Trophoblast cell (in vitro differentiated cells and primary cell): ENCODE data around the gene EPB41L2.

Experiments
- DNase-seq, 2 donors: peaks; one replicate each; pipeline ENCODE4 v3.0.0-alpha.2; 2016
- H2AFZ ChIP-seq: 2 replicates; pipeline ENCODE4 v1.6.1; 2013; ENCODE audit warnings: low read length, moderate library complexity, mild to moderate bottlenecking; ENCODE audit not compliant: insufficient read depth, poor library complexity
- H2AK5ac ChIP-seq: 2 replicates; pipeline ENCODE4 v1.6.1; 2013; ENCODE audit warnings: mild to moderate bottlenecking, low read length
- H2BK120ac ChIP-seq: 2 replicates; pipeline ENCODE4 v1.6.1; 2013; ENCODE audit warnings: low read length, mild to moderate bottlenecking, moderate library complexity; ENCODE audit not compliant: insufficient read depth, poor library complexity
- H2BK12ac ChIP-seq: 2 replicates; pipeline ENCODE4 v1.6.1; 2013; ENCODE audit warnings: mild to moderate bottlenecking, low read length, moderate library complexity
- H2BK5ac ChIP-seq: 2 replicates; pipeline ENCODE4 v1.6.1; 2013; ENCODE audit warnings: low read length, low read depth, moderate library complexity, mild to moderate bottlenecking; ENCODE audit not compliant: poor library complexity
- H3K14ac ChIP-seq: 2 replicates; pipeline ENCODE4 v1.6.1; 2013; ENCODE audit warnings: mild to moderate bottlenecking, low read length
- H3K18ac ChIP-seq: 2 replicates; pipeline ENCODE4 v1.6.1; 2013; ENCODE audit warnings: mild to moderate bottlenecking, low read length
- H3K23ac ChIP-seq: 2 replicates; pipeline ENCODE4 v1.6.1; 2013; ENCODE audit warnings: low read length
- H3K27ac ChIP-seq: 2 replicates; pipeline ENCODE4 v1.5.1; 2013; ENCODE audit warnings: low read depth, mild to moderate bottlenecking, inconsistent platforms, low read length, moderate library complexity
- H3K27me3 ChIP-seq: 2 replicates; pipeline ENCODE4 v1.6.1; 2013; ENCODE audit warnings: inconsistent platforms, mild to moderate bottlenecking, low read length, moderate library complexity; ENCODE audit not compliant: insufficient read depth
- H3K36me3 ChIP-seq, 2 experiments: 1 replicate in 1 of 2; 2 replicates in 1 of 2; pipeline ENCODE4 v1.6.1; 2013; ENCODE audit warnings: low read length in 2 of 2, mild to moderate bottlenecking in 2 of 2, moderate library complexity in 1 of 2; ENCODE audit not compliant: insufficient read depth in 2 of 2, control insufficient read depth in 1 of 2
- H3K4ac ChIP-seq: 2 replicates; pipeline ENCODE4 v1.6.1; 2013; ENCODE audit warnings: low read depth, mild to moderate bottlenecking, low read length, moderate library complexity
- H3K4me1 ChIP-seq, 2 experiments: 1 replicate in 1 of 2; 2 replicates in 1 of 2; pipeline ENCODE4 v1.6.1; 2013; ENCODE audit warnings: low read length in 2 of 2, mild to moderate bottlenecking in 2 of 2, moderate library complexity in 1 of 2; ENCODE audit not compliant: insufficient read depth in 2 of 2, control insufficient read depth in 1 of 2
- H3K4me2 ChIP-seq: 2 replicates; pipeline ENCODE4 v1.6.1; 2013; ENCODE audit warnings: inconsistent platforms, mild to moderate bottlenecking, low read length, moderate library complexity
- H3K4me3 ChIP-seq: 2 replicates; pipeline ENCODE4 v1.5.1; 2013; ENCODE audit warnings: mild to moderate bottlenecking, low read depth, low read length, inconsistent platforms
- H3K79me1 ChIP-seq: one replicate; pipeline ENCODE4 v1.6.1; 2013; ENCODE audit warnings: low read length
- H3K79me2 ChIP-seq: 2 replicates; pipeline ENCODE4 v1.6.1; 2013; ENCODE audit warnings: low read length, mild to moderate bottlenecking; ENCODE audit not compliant: control insufficient read depth, insufficient read depth, poor library complexity
- H3K9ac ChIP-seq: 2 replicates; pipeline ENCODE4 v1.6.1; 2013; ENCODE audit warnings: mild to moderate bottlenecking, low read length
- H3K9me3 ChIP-seq: 2 replicates; pipeline ENCODE4 v1.6.1; 2013; ENCODE audit warnings: low read depth, mild to moderate bottlenecking, control low read depth, inconsistent platforms, low read length; ENCODE audit not compliant: insufficient read depth
- H4K12ac ChIP-seq: 2 replicates; pipeline ENCODE4 v1.6.1; 2013; ENCODE audit warnings: low read depth, mild to moderate bottlenecking, low read length, moderate library complexity
- H4K8ac ChIP-seq: 2 replicates; pipeline ENCODE4 v1.6.1; 2013; ENCODE audit warnings: low read depth, mild to moderate bottlenecking, low read length, moderate library complexity
- H4K91ac ChIP-seq: one replicate; pipeline ENCODE4 v1.6.1; 2013; ENCODE audit warnings: low read depth, mild to moderate bottlenecking, low read length, moderate library complexity
- WGBS: extraction: QIAGEN DNeasy Blood & Tissue Kit; methylation state at CpG from one replicate; pipeline ENCODE4 v1.1.7; 2013; ENCODE audit warnings: missing lambda C conversion rate; ENCODE audit not compliant: insufficient read length, insufficient coverage; ENCODE audit errors: extremely low coverage; 5-methylcytosine and 5-hydroxymethylcytosine counted together

The EPB41L2 gene

GRCh38 chr6:130829333-130829910 is 233.6 kb downstream of the EPB41L2 start:
- H3K79me2 ChIP-seq: no peaks in the 10 kb centered on the region
- H3K4me1 ChIP-seq: no peaks in the 10 kb centered on the region
- H2BK12ac ChIP-seq: no peak overlapping the region
- no peaks in the 10 kb centered on the region for H3K9me3 ChIP-seq
- H3K9ac ChIP-seq: no peak overlapping the region
- no peak overlapping the region for H3K4me2 ChIP-seq
- H3K14ac ChIP-seq: no peak overlapping the region
- WGBS: no CpG with 5 or more reads among the region's 4 CpGs
- H4K91ac ChIP-seq: no peak overlapping the region
- no peak overlapping the region for H4K12ac ChIP-seq
- no peak overlapping the region for H2AFZ ChIP-seq
- no peak overlapping the region for H3K27ac ChIP-seq
- H3K27me3 ChIP-seq: no peaks in the 10 kb centered on the region
- no peak overlapping the region for H3K18ac ChIP-seq
- H3K4ac ChIP-seq: no peak overlapping the region
- H2AK5ac ChIP-seq: no peak overlapping the region
- no peak overlapping the region for H3K23ac ChIP-seq
- no peak for DNase-seq
- H3K36me3 ChIP-seq: no peaks in the 10 kb centered on the region
- no peak overlapping the region for H2BK5ac ChIP-seq
- no peak overlapping the region for H4K8ac ChIP-seq
- H2BK120ac ChIP-seq: no peak overlapping the region
- H3K4me3 ChIP-seq: no peak overlapping the region
- no peaks in the 10 kb centered on the region for H3K79me1 ChIP-seq

GRCh38 chr6:130827247-130828149 is 235.5 kb downstream of the EPB41L2 start, which contains the start of gene SMLR1:
Gene SMLR1 (plus strand): TSS chr6:130827406. CDS start chr6:130827414, 8 bp downstream.
- H3K14ac ChIP-seq: no peak within 1 kb of the TSS
- no peak within 1 kb of the TSS for H2AK5ac ChIP-seq
- H3K4me3 ChIP-seq: no peak within 1 kb of the TSS
- H3K4me1 ChIP-seq: no peaks in the 10 kb centered on the region
- H3K9me3 ChIP-seq: no peaks in the 10 kb centered on the region
- DNase-seq: no peak
- no peak within 1 kb of the TSS for H2AFZ ChIP-seq
- no peaks in the 10 kb centered on the region for H3K79me1 ChIP-seq
- H3K27ac ChIP-seq: no peak within 1 kb of the TSS
- H2BK120ac ChIP-seq: no peak within 1 kb of the TSS
- no peak within 1 kb of the TSS for H3K23ac ChIP-seq
- H4K8ac ChIP-seq: no peak within 1 kb of the TSS
- no peaks in the 10 kb centered on the region for H3K79me2 ChIP-seq
- no peaks in the 10 kb centered on the region for H3K36me3 ChIP-seq
- H2BK12ac ChIP-seq: no peak within 1 kb of the TSS
- no peaks in the 10 kb centered on the region for H3K27me3 ChIP-seq
- H4K91ac ChIP-seq: no peak within 1 kb of the TSS
- H4K12ac ChIP-seq: no peak within 1 kb of the TSS
- no peak within 1 kb of the TSS for H3K9ac ChIP-seq
- no CpG with 5 or more reads among the region's 11 CpGs for WGBS
- H3K4ac ChIP-seq: no peak within 1 kb of the TSS
- no peak within 1 kb of the TSS for H3K4me2 ChIP-seq
- H2BK5ac ChIP-seq: no peak within 1 kb of the TSS
- H3K18ac ChIP-seq: no peak within 1 kb of the TSS

- Histone ChIP-seq H3K14ac (no peak overlapping the region), H4K8ac (no peak overlapping the region), H3K18ac (no peak overlapping the region), H3K36me3 (no peaks in the 10 kb centered on the region), H3K79me1 (no peaks in the 10 kb centered on the region), H3K27me3 (no peaks in the 10 kb centered on the region), H3K9me3 (no peaks in the 10 kb centered on the region), H3K79me2 (no peaks in the 10 kb centered on the region), H2BK5ac (no peak overlapping the region), H3K9ac (no peak overlapping the region), H2BK120ac (no peak overlapping the region), H3K27ac (no peak overlapping the region), H3K23ac (no peak overlapping the region), H2BK12ac (no peak overlapping the region), H3K4me1 (no peaks in the 10 kb centered on the region), H3K4ac (no peak overlapping the region), H3K4me3 (no peak overlapping the region), H3K4me2 (no peak overlapping the region), H2AK5ac (no peak overlapping the region), H4K12ac (no peak overlapping the region), H4K91ac (no peak overlapping the region), H2AFZ (no peak overlapping the region)
- no CpG with 5 or more reads among the region's 4 CpGs for WGBS
- no peak for DNase-seq
Observed at GRCh38 chr6:130826442-130827246, 236.4 kb downstream of the EPB41L2 start.

GRCh38 chr6:130825772-130826441 is 237.1 kb downstream of the EPB41L2 start:
- Histone ChIP-seq H4K91ac (no peak overlapping the region), H3K14ac (no peak overlapping the region), H3K79me2 (no peaks in the 10 kb centered on the region), H2AK5ac (no peak overlapping the region), H4K12ac (no peak overlapping the region), H3K23ac (no peak overlapping the region), H3K4me1 (no peaks in the 10 kb centered on the region), H3K36me3 (no peaks in the 10 kb centered on the region), H3K4me3 (no peak overlapping the region), H3K9me3 (no peaks in the 10 kb centered on the region), H3K27ac (no peak overlapping the region), H2BK12ac (no peak overlapping the region), H2AFZ (no peak overlapping the region), H3K18ac (no peak overlapping the region), H3K9ac (no peak overlapping the region), H3K79me1 (no peaks in the 10 kb centered on the region), H2BK5ac (no peak overlapping the region), H2BK120ac (no peak overlapping the region), H3K4me2 (no peak overlapping the region), H3K27me3 (no peaks in the 10 kb centered on the region), H4K8ac (no peak overlapping the region), H3K4ac (no peak overlapping the region)
- DNase-seq: no peak
- no CpG with 5 or more reads among the region's 3 CpGs for WGBS
